SK-N-MC (cell line): ENCODE measurements around the gene RHCG.

Experiments
- EZH2 ChIP-seq: fragments of 200-600 bp; sonication (generic); IDR thresholded peaks from one replicate; pipeline ENCODE4 v1.6.1; 2017; ENCODE audit warnings: antibody characterized with exemption
- FOXP2 ChIP-seq: optimal IDR thresholded peaks from 2 replicates; pipeline ENCODE3; 2011; ENCODE audit warnings: mild to moderate bottlenecking, moderate library complexity; ENCODE audit not compliant: insufficient read depth; ENCODE audit errors: extremely low read length, control extremely low read depth
- POLR2AphosphoS5 ChIP-seq: IDR thresholded peaks from 2 replicates; pipeline ENCODE4 v1.6.1; 2012; ENCODE audit warnings: mild to moderate bottlenecking, low read depth, low read length, borderline replicate concordance

GRCh38 chr15:89523101-89523500 is 26.7 kb upstream of the RHCG start:
- TF ChIP-seq POLR2AphosphoS5 (no peak), EZH2 (no peak), FOXP2 (no peak)
